GM18517 (cell line): ENCODE measurements around the gene LMTK2.
A peak's percentile ranks its signal among the peaks of the same experiment; 100 is the strongest.
"Not testable (repeated sequence)": the region's sequence is repeated elsewhere in the genome, so short reads cannot be mapped to it uniquely, and the experiment has no call there.

Experiments used
- ATAC-seq: cut with Tn5 transposase; IDR thresholded peaks from one replicate; pipeline ENCODE4 v1.9.1; 2021; ENCODE audit warnings: mild to moderate bottlenecking, moderate library complexity; ENCODE audit not compliant: unreplicated experiment

Gene LMTK2

GRCh38 chr7:98102170-98102569 lies 4.5 kb upstream of the LMTK2 start:
- ATAC-seq: no peak

- peak; percentile 22 for ATAC-seq
Observed at GRCh38 chr7:98105942-98106544, 619 bp upstream of the LMTK2 start.

GRCh38 chr7:98107313-98107721 lies 655 bp downstream of the LMTK2 start:
- ATAC-seq: no peak

- ATAC-seq: no peak
Observed at GRCh38 chr7:98110249-98111022, 3.8 kb downstream of the LMTK2 start.

GRCh38 chr7:98112077-98112476 lies 5.4 kb downstream of the LMTK2 start:
- no peak for ATAC-seq

- ATAC-seq: no peak
Observed at GRCh38 chr7:98115746-98116525, 9.3 kb downstream of the LMTK2 start.

GRCh38 chr7:98116656-98117461 lies 10.2 kb downstream of the LMTK2 start:
- ATAC-seq: no peak

GRCh38 chr7:98119256-98119918 lies 12.7 kb downstream of the LMTK2 start:
- no peak for ATAC-seq

- ATAC-seq: no peak
Observed at GRCh38 chr7:98120559-98120958, 13.9 kb downstream of the LMTK2 start.

- ATAC-seq: not testable (repeated sequence)
Observed at GRCh38 chr7:98121388-98121787, 14.7 kb downstream of the LMTK2 start.

- no peak for ATAC-seq
Observed at GRCh38 chr7:98123365-98123696, 16.7 kb downstream of the LMTK2 start.

GRCh38 chr7:98125759-98126158 lies 19.1 kb downstream of the LMTK2 start:
- no peak for ATAC-seq

GRCh38 chr7:98126311-98127142 lies 19.9 kb downstream of the LMTK2 start:
- ATAC-seq: no peak

GRCh38 chr7:98128346-98128745 lies 21.7 kb downstream of the LMTK2 start:
- ATAC-seq: no peak

GRCh38 chr7:98130959-98131358 lies 24.3 kb downstream of the LMTK2 start:
- no peak for ATAC-seq

- ATAC-seq: peak; percentile 72
Observed at GRCh38 chr7:98133181-98133580, 26.5 kb downstream of the LMTK2 start.

GRCh38 chr7:98133621-98134303 lies 27.1 kb downstream of the LMTK2 start:
- peak; percentile 16 for ATAC-seq

- no peak for ATAC-seq
Observed at GRCh38 chr7:98134420-98135228, 28.0 kb downstream of the LMTK2 start.
